ENCODE measurements around the gene ADGRG3.

DNA sequence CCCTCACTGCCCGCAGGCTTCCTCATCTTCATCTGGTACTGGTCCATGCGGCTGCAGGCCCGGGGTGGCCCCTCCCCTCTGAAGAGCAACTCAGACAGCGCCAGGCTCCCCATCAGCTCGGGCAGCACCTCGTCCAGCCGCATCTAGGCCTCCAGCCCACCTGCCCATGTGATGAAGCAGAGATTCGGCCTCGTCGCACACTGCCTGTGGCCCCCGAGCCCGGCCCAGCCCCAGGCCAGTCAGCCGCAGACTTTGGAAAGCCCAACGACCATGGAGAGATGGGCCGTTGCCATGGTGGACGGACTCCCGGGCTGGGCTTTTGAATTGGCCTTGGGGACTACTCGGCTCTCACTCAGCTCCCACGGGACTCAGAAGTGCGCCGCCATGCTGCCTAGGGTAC lies 4.7 kb upstream of the ADGRG3 start:
- no peak for TF ChIP-seq POLR2AphosphoS5 (IDR thresholded peaks at IDR 0.05; ENCODE audit: low read depth, low read length)
- TF ChIP-seq POLR2A (IDR thresholded peaks at IDR 0.05; ENCODE audit: low read depth, low read length), result no peak

Data from GM12891 (cell line).